ENCODE data around the gene NPAP1.

Gene NPAP1

GRCh38 chr15:24684313-24684712 is 8.7 kb downstream of the NPAP1 start:
- TF ChIP-seq CTCF (IDR thresholded peaks at IDR 0.05): no peak
- Mint-ChIP-seq H3K27me3 (ENCODE audit: low read depth, poor library complexity) (no peaks in the 10 kb centered on the region), H3K4me3 (no peak overlapping the region), H3K36me3 (ENCODE audit: low read depth) (no peaks in the 10 kb centered on the region), H3K4me1 (no peaks in the 10 kb centered on the region), H3K9me3 (peaks cover 28% of the 10 kb centered on the region), H3K27ac (no peak overlapping the region)
- no peak for DNase-seq

- Mint-ChIP-seq H3K27me3 (ENCODE audit: low read depth, poor library complexity) (no peaks in the 10 kb centered on the region), H3K27ac (no peak overlapping the region), H3K4me1 (peaks cover 9% of the 10 kb centered on the region), H3K4me3 (no peak overlapping the region), H3K36me3 (ENCODE audit: low read depth) (no peaks in the 10 kb centered on the region), H3K9me3 (peaks cover 58% of the 10 kb centered on the region)
- no peak for DNase-seq
- no peak for TF ChIP-seq CTCF (IDR thresholded peaks at IDR 0.05)
Measured at GRCh38 chr15:24696201-24696600, 20.6 kb downstream of the NPAP1 start.

- H3K4me3 Mint-ChIP-seq: no peak overlapping the region
- no peak for DNase-seq
- TF ChIP-seq CTCF (IDR thresholded peaks at IDR 0.05): no peak
- H3K27ac Mint-ChIP-seq: no peak overlapping the region
- H3K27me3 Mint-ChIP-seq (ENCODE audit: low read depth, poor library complexity): no peaks in the 10 kb centered on the region
- H3K4me1 Mint-ChIP-seq: peaks cover 9% of the 10 kb centered on the region
- no peaks in the 10 kb centered on the region for H3K36me3 Mint-ChIP-seq (ENCODE audit: low read depth)
- H3K9me3 Mint-ChIP-seq: peaks cover 57% of the 10 kb centered on the region
Measured at GRCh38 chr15:24696842-24697241, 21.3 kb downstream of the NPAP1 start.

GRCh38 chr15:24718289-24719082 is 42.9 kb downstream of the NPAP1 start:
- no peaks in the 10 kb centered on the region for H3K36me3 Mint-ChIP-seq (ENCODE audit: low read depth)
- no peak overlapping the region for H3K4me3 Mint-ChIP-seq
- H3K27me3 Mint-ChIP-seq (ENCODE audit: low read depth, poor library complexity): no peaks in the 10 kb centered on the region
- no peak for DNase-seq
- H3K27ac Mint-ChIP-seq: no peak overlapping the region
- H3K4me1 Mint-ChIP-seq: no peaks in the 10 kb centered on the region
- no peak for TF ChIP-seq CTCF (IDR thresholded peaks at IDR 0.05)
- H3K9me3 Mint-ChIP-seq: peaks cover 56% of the 10 kb centered on the region

GRCh38 chr15:24729760-24730159 is 54.2 kb downstream of the NPAP1 start:
- H3K4me3 Mint-ChIP-seq: no peak overlapping the region
- no peak overlapping the region for H3K27ac Mint-ChIP-seq
- DNase-seq: no peak
- TF ChIP-seq CTCF (IDR thresholded peaks at IDR 0.05): no peak
- H3K36me3 Mint-ChIP-seq (ENCODE audit: low read depth): no peaks in the 10 kb centered on the region
- H3K27me3 Mint-ChIP-seq (ENCODE audit: low read depth, poor library complexity): peaks cover 4% of the 10 kb centered on the region
- H3K4me1 Mint-ChIP-seq: no peaks in the 10 kb centered on the region
- peaks cover 35% of the 10 kb centered on the region for H3K9me3 Mint-ChIP-seq
